CD8-positive, alpha-beta memory T cell (primary cell): ENCODE measurements around the gene SYNE1. TPM values are rescaled to one million over a fixed set of nuclear protein-coding genes. Genes with fewer than 3 reads are reported as not detected.

ENCODE experiments used
- CTCF ChIA-PET: fragments of 350-600 bp; sonication (Branson Sonifier 250); formaldehyde crosslinking; loops from one replicate; lab custom pipeline; 2021; ENCODE audit warnings: antibody characterized with exemption; lab: Charles Lee
- POLR2A ChIA-PET: fragments of 350-600 bp; sonication (Branson Sonifier 250); formaldehyde crosslinking; loops from one replicate; lab custom pipeline; 2021; ENCODE audit warnings: antibody characterized with exemption; lab: Charles Lee
- DNase-seq, 5 donors: peaks; one replicate each; pipeline versions ENCODE4 v3.0.0 to v3.0.0-alpha.2; 2020 to 2022; ENCODE audit warnings: mixed read lengths in 1 of 5
- H3K27ac ChIP-seq: one replicate; pipeline ENCODE4 v1.7.0; 2013; ENCODE audit warnings: low read depth, mild to moderate bottlenecking, low read length, moderate library complexity
- H3K27me3 ChIP-seq: 2 replicates; pipeline ENCODE4 v1.7.0; 2013; ENCODE audit warnings: low read length, mild to moderate bottlenecking; ENCODE audit not compliant: insufficient read depth, poor library complexity, severe bottlenecking
- H3K36me3 ChIP-seq: 2 replicates; pipeline ENCODE4 v1.7.0; 2013; ENCODE audit warnings: mild to moderate bottlenecking, low read length, moderate library complexity; ENCODE audit not compliant: insufficient read depth
- H3K4me1 ChIP-seq: 2 replicates; pipeline ENCODE4 v1.7.0; 2013; ENCODE audit warnings: mild to moderate bottlenecking, low read length, moderate library complexity; ENCODE audit not compliant: insufficient read depth
- H3K4me3 ChIP-seq: 2 replicates; pipeline ENCODE4 v1.7.0; 2013; ENCODE audit warnings: mild to moderate bottlenecking, low read length
- H3K9me3 ChIP-seq: 2 replicates; pipeline ENCODE4 v1.7.0; 2013; ENCODE audit warnings: mild to moderate bottlenecking, low read length
- H3K27ac Mint-ChIP-seq, 8 donors: one replicate each; pipeline ENCODE4 v1.8.0; 2020 to 2021; ENCODE audit warnings: mixed read lengths in 8 of 8, mild to moderate bottlenecking in 6 of 8, inconsistent platforms in 3 of 8, moderate library complexity in 3 of 8
- H3K27me3 Mint-ChIP-seq, 2 donors: one replicate each; pipeline ENCODE4 v1.8.0; 2020 to 2021; ENCODE audit warnings: mixed read lengths in 2 of 2, mild to moderate bottlenecking in 1 of 2, moderate library complexity in 1 of 2
- H3K36me3 Mint-ChIP-seq, 3 donors: one replicate each; pipeline ENCODE4 v1.8.0; 2020 to 2021; ENCODE audit warnings: mixed read lengths in 3 of 3, inconsistent platforms in 1 of 3, mild to moderate bottlenecking in 1 of 3
- H3K4me1 Mint-ChIP-seq, 3 donors: one replicate each; pipeline ENCODE4 v1.8.0; 2020 to 2021; ENCODE audit warnings: mixed read lengths in 3 of 3, inconsistent platforms in 1 of 3, mild to moderate bottlenecking in 1 of 3
- H3K4me3 Mint-ChIP-seq, 7 donors: one replicate each; pipeline ENCODE4 v1.8.0; 2020 to 2021; ENCODE audit warnings: mixed read lengths in 7 of 7, mild to moderate bottlenecking in 6 of 7, moderate library complexity in 4 of 7, inconsistent platforms in 2 of 7
- H3K9me3 Mint-ChIP-seq, 5 donors: one replicate each; pipeline ENCODE4 v1.8.0; 2020 to 2022; ENCODE audit warnings: mixed read lengths in 5 of 5, mild to moderate bottlenecking in 3 of 5, moderate library complexity in 2 of 5, inconsistent platforms in 1 of 5
- polyA plus RNA-seq: library from polyadenylated mRNA; unstranded; fragments of 300-500 nt; fragmentation: Illumina TruSeq; gene quantifications from one replicate; pipeline ENCODE4 v1.2.3, GENCODE V29; 2021
- total RNA-seq, 2 experiments: library from RNA; stranded (reverse); gene quantifications; one replicate each; pipeline ENCODE4 v1.2.3, GENCODE V29; 2021

The SYNE1 gene
- total and polyA plus RNA-seq, 3 experiments from 2014 or later = 41.0 to 79.0 (median 48.4) TPM

GRCh38 chr6:152557502-152557901, 79.7 kb downstream of the SYNE1 start:
- Histone ChIP-seq H3K4me3 (no peak overlapping the region), H3K36me3 (no peaks in the 10 kb centered on the region), H3K27me3 (no peaks in the 10 kb centered on the region), H3K4me1 (no peaks in the 10 kb centered on the region), H3K27ac (no peak overlapping the region), H3K9me3 (no peaks in the 10 kb centered on the region)
- no peak overlapping the region for H3K4me3 Mint-ChIP-seq
- H3K4me1 Mint-ChIP-seq = peaks cover 2 to 14% (median 7%) of the 10 kb centered on the region in 3 donors
- H3K27me3 Mint-ChIP-seq = no peaks in the 10 kb centered on the region
- no peak for DNase-seq
- POLR2A ChIA-PET = no interaction called here
- peaks cover 13 to 25% (median 23%) of the 10 kb centered on the region in 5 donors for H3K9me3 Mint-ChIP-seq
- no peak overlapping the region for H3K27ac Mint-ChIP-seq
- H3K36me3 Mint-ChIP-seq = peaks cover 5 to 37% (median 8%) of the 10 kb centered on the region in 3 donors
- CTCF ChIA-PET = interaction anchor here (2.6 kb wide), 1 partner anchor 85 kb away, joined by 10 read pairs; no protein-coding TSS in a partner anchor

GRCh38 chr6:152554851-152555250, 82.3 kb downstream of the SYNE1 start:
- Mint-ChIP-seq H3K27me3 (no peaks in the 10 kb centered on the region), H3K36me3 (peaks cover 3 to 28% (median 5%) of the 10 kb centered on the region in 3 donors), H3K4me3 (no peak overlapping the region), H3K4me1 (peaks cover 0 to 8% (median 8%) of the 10 kb centered on the region in 3 donors), H3K9me3 (peaks cover 13 to 25% (median 22%) of the 10 kb centered on the region in 5 donors), H3K27ac (no peak overlapping the region)
- no peaks in the 10 kb centered on the region for H3K36me3 ChIP-seq
- no peak overlapping the region for H3K27ac ChIP-seq
- H3K4me3 ChIP-seq = no peak overlapping the region
- DNase-seq = no peak
- H3K27me3 ChIP-seq = no peaks in the 10 kb centered on the region
- ChIA-PET CTCF (interaction anchor here (1.0 to 1.5 kb wide), 2 partner anchors 84 to 88 kb away, joined by 5 to 6 read pairs; no protein-coding TSS in a partner anchor), POLR2A (no interaction called here)
- no peaks in the 10 kb centered on the region for H3K4me1 ChIP-seq
- H3K9me3 ChIP-seq = no peaks in the 10 kb centered on the region

- Mint-ChIP-seq H3K4me1 (peaks cover 0 to 8% (median 8%) of the 10 kb centered on the region in 3 donors), H3K27me3 (no peaks in the 10 kb centered on the region), H3K9me3 (peaks cover 9 to 17% (median 13%) of the 10 kb centered on the region in 5 donors), H3K27ac (peak overlapping the region in 1 of 8 donors; percentile 24), H3K36me3 (peaks cover 2 to 12% (median 3%) of the 10 kb centered on the region in 3 donors), H3K4me3 (no peak overlapping the region)
- POLR2A ChIA-PET = no interaction called here
- H3K36me3 ChIP-seq = no peaks in the 10 kb centered on the region
- no peaks in the 10 kb centered on the region for H3K27me3 ChIP-seq
- CTCF ChIA-PET = interaction anchor here (0.9 to 3.6 kb wide), 8 partner anchors 11 to 107 kb away, joined by 3 to 30 read pairs (median 4); no protein-coding TSS in a partner anchor
- no peak overlapping the region for H3K4me3 ChIP-seq
- DNase-seq = peak in 4 of 5 donors; percentile 26 to 66 (median 29)
- no peaks in the 10 kb centered on the region for H3K9me3 ChIP-seq
- no peaks in the 10 kb centered on the region for H3K4me1 ChIP-seq
- H3K27ac ChIP-seq = no peak overlapping the region
These were observed 84.4 kb downstream of the SYNE1 start for GRCh38 chr6:152552616-152553209.

GRCh38 chr6:152543519-152543918, 93.6 kb downstream of the SYNE1 start:
- no peak for DNase-seq
- no peak overlapping the region for H3K27ac ChIP-seq
- H3K9me3 ChIP-seq = no peaks in the 10 kb centered on the region
- Mint-ChIP-seq H3K4me1 (peaks cover 0 to 2% (median 0%) of the 10 kb centered on the region in 3 donors), H3K4me3 (no peak overlapping the region), H3K36me3 (peaks cover 3 to 7% (median 3%) of the 10 kb centered on the region in 3 donors), H3K9me3 (no peaks in the 10 kb centered on the region), H3K27ac (no peak overlapping the region), H3K27me3 (no peaks in the 10 kb centered on the region)
- no peaks in the 10 kb centered on the region for H3K4me1 ChIP-seq
- ChIA-PET CTCF (no interaction called here), POLR2A (no interaction called here)
- H3K27me3 ChIP-seq = no peaks in the 10 kb centered on the region
- H3K36me3 ChIP-seq = no peaks in the 10 kb centered on the region
- H3K4me3 ChIP-seq = no peak overlapping the region

GRCh38 chr6:152540381-152540780, 96.8 kb downstream of the SYNE1 start:
- H3K4me3 ChIP-seq = no peak overlapping the region
- H3K36me3 Mint-ChIP-seq = peaks cover 0 to 3% (median 2%) of the 10 kb centered on the region in 3 donors
- H3K4me1 ChIP-seq = no peaks in the 10 kb centered on the region
- H3K27me3 ChIP-seq = no peaks in the 10 kb centered on the region
- ChIA-PET POLR2A (no interaction called here), CTCF (no interaction called here)
- no peaks in the 10 kb centered on the region for H3K27me3 Mint-ChIP-seq
- H3K4me1 Mint-ChIP-seq = no peaks in the 10 kb centered on the region
- H3K27ac ChIP-seq = no peak overlapping the region
- H3K27ac Mint-ChIP-seq = no peak overlapping the region
- no peaks in the 10 kb centered on the region for H3K9me3 ChIP-seq
- H3K36me3 ChIP-seq = no peaks in the 10 kb centered on the region
- peak overlapping the region in 1 of 7 donors; percentile 52 for H3K4me3 Mint-ChIP-seq
- no peak for DNase-seq
- peaks cover 0 to 1% (median 0%) of the 10 kb centered on the region in 5 donors for H3K9me3 Mint-ChIP-seq

- CTCF ChIA-PET = no interaction called here
- POLR2A ChIA-PET = no interaction called here
- Mint-ChIP-seq H3K27ac (no peak overlapping the region), H3K9me3 (peaks cover 0 to 1% (median 0%) of the 10 kb centered on the region in 5 donors), H3K36me3 (no peaks in the 10 kb centered on the region), H3K27me3 (peaks cover 0 to 2% of the 10 kb centered on the region in 2 donors), H3K4me3 (no peak overlapping the region), H3K4me1 (peaks cover 0 to 2% (median 0%) of the 10 kb centered on the region in 3 donors)
- Histone ChIP-seq H3K4me1 (no peaks in the 10 kb centered on the region), H3K36me3 (no peaks in the 10 kb centered on the region), H3K27ac (no peak overlapping the region), H3K9me3 (no peaks in the 10 kb centered on the region), H3K27me3 (no peaks in the 10 kb centered on the region), H3K4me3 (no peak overlapping the region)
- DNase-seq = no peak
These were observed 102.6 kb downstream of the SYNE1 start for GRCh38 chr6:152534541-152534940.

- ChIA-PET POLR2A (no interaction called here), CTCF (no interaction called here)
- H3K4me1 ChIP-seq = no peaks in the 10 kb centered on the region
- no peaks in the 10 kb centered on the region for H3K36me3 ChIP-seq
- peaks cover 0 to 1% (median 0%) of the 10 kb centered on the region in 5 donors for H3K9me3 Mint-ChIP-seq
- H3K27me3 Mint-ChIP-seq = peaks cover 0 to 2% of the 10 kb centered on the region in 2 donors
- no peaks in the 10 kb centered on the region for H3K9me3 ChIP-seq
- peaks cover 0 to 2% (median under 1%) of the 10 kb centered on the region in 3 donors for H3K4me1 Mint-ChIP-seq
- DNase-seq = no peak
- H3K36me3 Mint-ChIP-seq = no peaks in the 10 kb centered on the region
- H3K27ac Mint-ChIP-seq = no peak overlapping the region
- H3K4me3 Mint-ChIP-seq = no peak overlapping the region
- H3K4me3 ChIP-seq = no peak overlapping the region
- no peaks in the 10 kb centered on the region for H3K27me3 ChIP-seq
- H3K27ac ChIP-seq = no peak overlapping the region
These were observed 104.4 kb downstream of the SYNE1 start for GRCh38 chr6:152532556-152533422.

- peaks cover 0 to 2% (median 1%) of the 10 kb centered on the region in 3 donors for H3K4me1 Mint-ChIP-seq
- peaks cover 0 to 1% (median 0%) of the 10 kb centered on the region in 5 donors for H3K9me3 Mint-ChIP-seq
- H3K4me3 Mint-ChIP-seq = no peak overlapping the region
- ChIA-PET CTCF (no interaction called here), POLR2A (no interaction called here)
- peaks cover 0 to 2% of the 10 kb centered on the region in 2 donors for H3K27me3 Mint-ChIP-seq
- no peak for DNase-seq
- Histone ChIP-seq H3K4me3 (no peak overlapping the region), H3K9me3 (no peaks in the 10 kb centered on the region), H3K36me3 (no peaks in the 10 kb centered on the region), H3K4me1 (no peaks in the 10 kb centered on the region), H3K27me3 (no peaks in the 10 kb centered on the region), H3K27ac (no peak overlapping the region)
- no peak overlapping the region for H3K27ac Mint-ChIP-seq
- no peaks in the 10 kb centered on the region for H3K36me3 Mint-ChIP-seq
These were observed 105.5 kb downstream of the SYNE1 start for GRCh38 chr6:152531659-152532058.
